Hematopoietic multipotent progenitor cell (in vitro differentiated cells): ENCODE measurements around the gene WDR74. TPM values are rescaled to one million over a fixed set of nuclear protein-coding genes. Genes with fewer than 3 reads are reported as not detected.
"Not testable (repeated sequence)": the region's sequence is repeated elsewhere in the genome, so short reads cannot be mapped to it uniquely, and the experiment has no call there.

ENCODE experiments used
- DNase-seq, 3 donors: peaks; one replicate each; pipeline ENCODE4 v3.0.0-alpha.2; 2011 to 2015; ENCODE audit warnings: low read depth in 2 of 3, low spot score in 2 of 3
- total RNA-seq: library from RNA; depleted of rRNA; stranded (reverse); fragments of >200 nt; gene quantifications from one replicate; pipeline ENCODE4 v1.2.3, GENCODE V29; 2012

WDR74 gene
- total RNA-seq, 1 donor: 74.3 TPM

DNA sequence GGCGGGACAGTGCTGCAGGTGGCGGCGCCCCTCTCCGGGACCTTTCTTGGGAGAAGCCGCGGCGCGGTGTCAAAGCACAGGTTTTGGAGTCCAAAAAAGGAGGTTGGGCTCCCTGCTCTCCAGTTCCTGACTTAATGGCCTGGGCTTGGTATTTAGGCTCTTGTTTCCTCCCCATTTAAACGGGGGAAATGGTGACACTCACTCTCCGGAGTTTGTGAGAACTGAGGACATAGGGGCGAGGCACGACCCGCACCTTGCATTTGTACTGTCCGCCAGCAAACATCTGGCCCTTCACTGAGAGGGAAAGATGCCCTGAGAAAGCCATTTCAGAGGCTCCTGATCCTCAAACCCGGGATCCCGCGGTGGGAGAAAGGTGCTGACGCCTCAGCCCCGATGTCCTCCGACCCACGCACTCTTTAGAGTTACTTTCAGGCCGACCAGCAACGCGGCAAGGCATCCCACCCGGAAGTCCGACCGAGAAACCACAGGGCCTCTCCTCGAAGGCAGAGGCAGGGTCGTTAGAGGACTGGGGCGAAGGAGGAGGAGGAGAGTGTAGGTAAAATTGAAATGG is 2.9 kb upstream of the WDR74 start:
- DNase-seq: peak in 2 of 3 donors; percentile 27 to 40

DNA sequence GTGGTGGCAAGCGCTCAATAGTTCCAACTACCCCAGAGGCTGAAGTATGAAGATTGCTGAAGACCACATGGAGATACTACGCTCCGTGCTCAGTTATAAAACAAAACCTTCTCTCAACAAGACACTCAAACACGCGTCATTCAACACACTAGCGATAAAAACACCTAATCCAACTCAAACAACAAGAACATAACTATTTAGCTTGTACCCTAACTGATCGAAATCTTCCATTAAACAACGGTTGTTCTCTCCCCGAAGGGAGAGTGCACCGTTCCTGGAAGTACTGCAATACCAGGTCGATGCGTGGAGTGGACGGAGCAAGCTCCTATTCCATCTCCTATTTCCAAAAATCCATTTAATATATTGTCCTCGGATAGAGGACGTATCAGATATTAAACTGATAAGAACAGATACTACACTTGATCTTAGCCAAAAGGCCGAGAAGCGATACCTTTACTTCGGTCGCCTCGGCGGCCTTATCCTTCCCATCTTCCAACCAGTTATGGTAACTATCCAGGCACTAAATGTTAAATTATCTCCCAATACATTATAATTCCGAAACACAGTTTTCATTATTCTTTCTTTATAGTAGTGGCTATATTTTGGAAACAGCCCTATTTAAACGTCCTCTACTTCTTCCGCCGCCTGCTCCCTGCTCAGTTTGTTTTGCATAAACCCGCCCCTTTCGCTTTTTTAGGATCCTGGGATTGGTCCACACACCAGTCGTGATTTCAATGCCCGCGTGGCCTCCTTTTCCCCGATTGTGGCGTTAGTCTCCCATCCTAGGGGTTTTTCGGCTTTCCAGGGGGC is 2.2 kb upstream of the WDR74 start:
- peak; percentile 85 to 97 (median 87) for DNase-seq

DNA sequence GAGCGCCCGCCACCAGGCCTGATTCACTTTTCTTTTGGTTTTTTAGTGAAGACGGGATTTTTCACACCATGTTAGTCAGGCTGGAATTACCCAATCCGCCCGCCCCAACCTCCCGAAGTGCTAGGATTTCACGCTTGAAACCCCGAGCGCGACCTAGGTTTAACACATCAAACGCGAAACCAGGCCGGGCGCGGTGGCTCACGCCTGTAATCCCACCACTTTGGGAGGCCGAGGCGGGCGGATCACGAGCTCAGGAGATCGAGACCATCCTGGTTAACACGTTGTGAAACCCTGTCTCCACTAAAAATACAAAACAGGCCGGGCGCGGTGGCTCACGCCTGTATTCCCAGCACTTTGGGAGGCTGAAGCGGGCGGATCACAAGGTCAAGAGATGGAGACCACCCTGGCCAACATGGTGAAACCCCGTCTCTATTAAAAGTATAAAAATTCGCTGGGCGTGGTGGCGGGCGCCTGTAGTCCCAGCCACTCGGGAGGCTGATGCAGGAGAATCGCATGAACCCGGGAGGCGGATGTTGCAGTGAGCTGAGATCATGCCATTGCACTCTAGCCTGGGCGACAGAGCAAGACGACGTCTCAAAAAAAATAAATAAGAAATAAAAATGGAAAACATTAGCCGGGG is 1.5 kb upstream of the WDR74 start:
- not testable (repeated sequence) for DNase-seq

DNA sequence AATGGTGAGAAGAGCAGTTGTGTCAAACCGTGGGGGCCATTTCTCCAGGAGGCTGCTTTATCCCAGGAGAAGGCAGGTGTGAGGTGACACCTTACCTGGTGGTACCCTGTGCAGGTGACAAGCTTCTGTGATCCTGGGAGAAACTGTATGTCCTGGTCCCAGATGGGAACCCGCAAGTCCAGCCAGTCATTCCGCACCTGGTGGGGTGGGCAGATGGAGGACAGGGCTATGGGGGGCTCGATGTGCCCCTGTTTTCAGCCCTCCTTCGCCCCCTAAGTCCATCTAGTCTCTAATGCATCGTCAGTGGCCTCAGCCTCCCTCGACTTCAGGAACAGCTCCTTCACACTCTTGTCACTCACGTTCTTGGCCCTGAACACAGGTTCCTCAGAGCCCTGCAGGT is 4.1 kb downstream of the WDR74 start:
- no peak for DNase-seq

DNA sequence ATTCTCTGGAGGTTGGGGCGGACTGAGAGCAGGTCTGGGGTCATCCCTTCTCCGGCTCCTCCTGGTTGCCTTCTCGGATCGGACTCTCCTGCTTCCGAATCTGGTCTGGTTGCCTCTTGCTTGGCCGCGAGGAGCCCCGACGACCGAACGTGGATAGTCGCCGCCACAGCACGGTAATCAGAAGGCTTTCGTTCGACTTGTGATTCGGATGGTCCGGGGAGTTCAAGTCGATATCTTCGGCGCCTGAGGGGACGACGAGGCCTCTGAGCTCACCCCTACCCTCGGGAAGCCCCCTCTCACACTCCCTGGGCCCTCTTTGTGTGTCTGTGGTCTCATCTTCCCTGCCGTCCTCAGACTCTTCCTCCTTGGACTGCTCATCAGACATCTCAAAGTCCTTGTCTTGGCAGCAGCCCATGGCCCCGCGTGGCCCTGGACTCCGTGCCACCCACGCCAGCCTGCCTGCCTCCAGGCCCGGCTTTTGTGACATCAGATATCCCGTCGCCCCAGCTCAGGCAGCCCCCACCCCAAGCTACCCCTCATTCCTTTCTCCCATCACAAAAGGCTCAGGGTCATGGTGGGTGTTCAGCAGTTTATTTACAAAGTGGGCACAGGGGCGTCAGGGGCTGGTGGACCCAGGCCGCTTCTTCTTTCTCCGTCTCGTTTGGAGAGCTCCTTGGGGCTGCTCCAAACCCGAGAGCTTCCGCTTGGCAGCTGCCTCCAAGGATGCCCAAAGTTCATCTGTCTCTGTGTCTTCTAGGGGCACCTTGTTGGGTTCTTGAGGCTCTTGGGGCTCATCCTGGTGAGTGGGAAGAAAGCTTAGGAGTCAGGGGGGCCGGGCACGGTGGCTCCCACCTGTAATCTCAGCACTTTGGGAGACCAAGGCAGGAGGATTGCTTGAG is 6.8 kb downstream of the WDR74 start, which contains the start of gene TEX54:
Gene TEX54, minus strand, starts transcription at position 506 of the 899 bp plus-strand sequence.
- DNase-seq: no peak

DNA sequence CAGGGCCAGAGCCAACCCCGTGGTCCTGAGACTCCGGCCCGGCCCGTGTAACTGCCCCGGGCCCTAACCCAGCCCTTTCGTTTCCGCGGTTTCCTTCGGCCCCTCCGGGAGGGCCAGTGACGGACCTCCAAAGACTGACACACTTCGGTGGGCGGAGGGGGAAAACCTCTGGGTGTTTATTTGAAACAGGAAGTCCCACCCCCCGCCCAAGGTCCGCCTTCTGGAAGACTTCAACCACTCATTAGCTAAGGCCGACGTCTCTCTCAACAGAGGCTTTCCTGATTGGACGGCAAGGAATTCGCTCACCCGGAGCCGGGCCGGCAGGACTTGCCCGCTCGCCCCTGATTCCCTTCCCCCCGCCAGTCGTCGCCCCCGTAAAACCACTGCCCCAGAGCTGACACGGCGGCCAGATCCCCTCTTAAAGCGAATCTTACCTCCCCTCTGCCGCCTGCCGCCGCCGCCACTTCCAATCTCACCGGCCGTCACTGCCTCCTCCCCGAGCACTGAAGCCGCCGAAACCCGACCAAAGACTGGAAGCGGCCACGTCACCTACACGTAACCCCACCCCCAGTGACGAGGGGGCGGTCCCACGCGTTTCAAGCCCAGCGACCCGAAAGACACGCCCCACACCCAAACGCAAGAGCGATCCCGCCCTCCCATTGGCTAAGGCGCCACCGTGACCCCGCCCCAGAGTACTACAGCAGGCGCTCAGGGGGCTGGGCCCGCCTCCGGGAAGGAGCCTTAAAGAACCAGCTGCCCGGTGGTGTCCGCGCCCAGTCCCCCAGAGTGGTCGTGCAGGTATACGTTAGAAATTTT is 7.7 kb downstream of the WDR74 start, which contains the start of gene STX5:
Gene STX5, minus strand, starts transcription at position 532 of the 816 bp plus-strand sequence. CDS start 808 bp downstream, outside the sequence.
- DNase-seq: peak; percentile 98 to 99 (median 99)

DNA sequence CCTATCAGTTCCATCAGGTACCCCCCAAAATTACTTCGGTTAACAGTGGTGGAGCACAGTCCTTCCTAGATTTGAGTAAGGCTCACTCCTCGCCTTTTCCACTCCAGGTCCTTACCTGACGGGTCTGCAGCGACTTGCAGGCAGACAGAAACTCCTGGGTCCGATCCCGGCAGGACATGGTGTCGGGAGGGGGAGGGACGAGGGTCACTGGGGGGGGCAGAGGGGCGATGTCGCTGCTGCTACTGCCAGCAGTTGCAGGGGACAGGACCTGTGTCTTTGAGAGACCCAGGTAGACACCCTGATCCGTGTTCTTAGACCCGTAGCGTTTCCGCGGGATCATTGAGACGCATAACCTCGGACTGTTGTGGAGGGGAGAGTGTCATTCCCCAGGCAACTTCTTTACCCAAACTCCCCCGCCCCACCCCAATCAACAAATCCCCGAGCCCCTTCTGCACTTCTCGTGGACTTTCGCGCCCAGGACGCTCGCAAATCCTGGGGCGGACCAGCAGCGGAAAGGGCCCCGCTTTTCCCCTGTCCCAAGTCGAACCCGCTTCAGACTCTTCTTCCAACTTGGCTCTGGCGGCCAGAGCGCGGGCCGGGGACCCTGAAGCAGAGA is 8.4 kb downstream of the WDR74 start:
- DNase-seq: peak in 2 of 3 donors; percentile 74 to 84

DNA sequence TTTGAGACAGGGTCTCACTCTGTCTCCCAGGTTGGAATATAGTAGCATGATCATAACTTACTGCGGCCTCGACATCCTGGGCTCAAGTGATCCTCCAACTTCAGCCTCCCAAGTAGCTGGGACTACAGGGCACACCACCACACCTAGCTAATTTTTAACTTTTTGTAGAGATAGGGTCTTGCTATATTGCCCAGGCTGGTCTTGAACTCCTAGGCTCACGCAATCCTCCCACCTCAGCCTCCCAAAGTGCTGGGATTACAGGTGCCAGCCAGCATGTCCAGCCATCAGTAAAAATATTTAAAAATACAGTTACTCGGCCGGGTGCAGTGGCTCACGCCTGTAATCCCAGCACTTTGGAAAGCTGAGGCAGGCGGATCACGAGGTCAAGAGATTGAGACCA is 11.3 kb downstream of the WDR74 start:
- DNase-seq: not testable (repeated sequence)

DNA sequence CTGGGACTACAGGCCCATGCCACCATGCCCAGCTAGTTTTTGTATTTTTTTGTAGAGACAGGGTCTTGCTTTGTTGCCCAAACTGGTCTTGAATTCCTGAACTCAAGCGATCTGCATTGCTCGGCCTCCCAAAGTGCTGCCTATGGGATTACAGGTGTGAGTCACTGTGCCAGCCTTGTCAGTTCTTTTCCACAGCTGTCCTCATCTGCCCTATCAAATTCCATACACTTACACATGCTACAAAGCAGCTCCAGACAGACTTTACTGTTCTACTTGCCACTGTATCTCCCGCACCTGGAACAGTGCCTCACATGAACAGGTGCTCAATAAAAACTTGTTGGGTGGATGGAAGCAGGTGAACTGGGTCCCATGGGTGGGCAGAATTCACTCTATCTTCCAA is 15.7 kb downstream of the WDR74 start:
- DNase-seq: no peak

DNA sequence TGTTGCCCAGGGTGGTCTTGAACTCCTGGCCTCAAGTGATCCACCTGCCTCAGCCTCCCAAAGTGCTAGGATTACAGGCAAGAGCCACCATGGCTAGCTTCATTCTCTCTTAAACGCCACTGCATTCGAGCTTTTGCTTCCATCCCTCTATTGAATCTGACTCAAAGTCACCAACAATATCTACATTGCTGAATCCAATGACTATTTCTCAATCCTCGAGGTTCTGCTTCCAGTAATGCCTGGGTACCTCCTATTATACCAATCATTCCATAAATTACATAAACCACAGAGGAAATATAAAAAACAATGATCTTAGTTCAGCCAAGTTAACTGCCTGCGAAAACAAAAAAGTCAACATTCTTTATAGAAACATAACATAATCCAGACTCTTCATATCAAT is 22.3 kb downstream of the WDR74 start:
- no peak for DNase-seq

DNA sequence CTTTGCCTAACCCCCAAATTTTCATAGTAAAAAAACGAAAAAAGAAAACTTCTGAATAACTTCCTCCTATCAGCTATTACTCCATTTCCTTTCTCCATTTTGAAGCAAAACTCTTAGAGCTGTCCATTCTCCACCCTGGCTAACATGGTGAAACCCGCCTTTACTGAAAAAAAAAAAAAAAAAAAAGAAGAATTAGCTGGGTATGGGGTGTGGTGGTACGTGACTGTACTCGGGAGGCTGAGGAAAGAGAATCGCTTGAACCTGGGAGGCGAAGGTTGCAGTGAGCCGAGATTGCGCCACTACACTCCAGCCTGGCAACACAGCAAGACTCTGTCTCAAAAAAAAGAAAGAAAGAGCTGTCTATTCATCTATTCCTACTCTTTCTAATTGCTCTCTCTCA is 22.8 kb downstream of the WDR74 start:
- no peak for DNase-seq

DNA sequence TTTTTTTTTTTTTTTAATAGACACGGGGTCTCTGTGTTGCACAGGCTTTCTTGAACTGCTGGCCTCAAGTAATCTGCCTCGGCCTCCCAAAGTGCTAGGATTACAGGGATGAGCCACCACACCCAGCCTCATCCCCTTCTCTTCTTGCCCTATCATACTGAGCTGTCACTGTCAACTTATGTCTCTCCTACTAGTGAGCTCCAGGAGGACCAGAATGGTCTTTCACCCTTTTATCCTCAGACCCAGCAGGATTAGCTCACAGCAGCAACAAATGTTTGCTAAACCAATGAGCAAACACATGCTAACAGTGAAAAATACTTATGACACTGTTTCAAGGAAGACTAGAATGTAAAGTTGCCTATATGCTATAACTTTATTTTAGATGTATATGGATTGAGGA is 27.7 kb downstream of the WDR74 start:
- DNase-seq: no peak

DNA sequence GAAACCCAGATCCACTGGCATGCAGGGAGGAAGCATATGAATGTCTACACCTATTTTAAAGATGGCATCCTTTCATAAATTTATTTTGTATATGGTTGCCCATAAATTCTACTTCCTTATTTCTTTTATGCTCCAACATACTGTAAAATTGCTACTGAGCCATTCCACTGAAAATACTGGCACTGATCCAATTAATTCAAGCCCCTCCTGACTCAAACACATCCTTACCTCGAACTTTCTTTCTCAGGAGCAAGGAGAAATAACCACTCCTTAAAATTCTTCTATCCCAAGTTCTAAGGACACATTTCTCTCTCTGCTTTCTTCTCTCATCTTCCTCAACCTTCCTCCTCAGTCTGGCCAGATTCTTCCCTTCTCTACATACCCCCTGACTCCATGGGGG is 28.6 kb downstream of the WDR74 start:
- DNase-seq: no peak

DNA sequence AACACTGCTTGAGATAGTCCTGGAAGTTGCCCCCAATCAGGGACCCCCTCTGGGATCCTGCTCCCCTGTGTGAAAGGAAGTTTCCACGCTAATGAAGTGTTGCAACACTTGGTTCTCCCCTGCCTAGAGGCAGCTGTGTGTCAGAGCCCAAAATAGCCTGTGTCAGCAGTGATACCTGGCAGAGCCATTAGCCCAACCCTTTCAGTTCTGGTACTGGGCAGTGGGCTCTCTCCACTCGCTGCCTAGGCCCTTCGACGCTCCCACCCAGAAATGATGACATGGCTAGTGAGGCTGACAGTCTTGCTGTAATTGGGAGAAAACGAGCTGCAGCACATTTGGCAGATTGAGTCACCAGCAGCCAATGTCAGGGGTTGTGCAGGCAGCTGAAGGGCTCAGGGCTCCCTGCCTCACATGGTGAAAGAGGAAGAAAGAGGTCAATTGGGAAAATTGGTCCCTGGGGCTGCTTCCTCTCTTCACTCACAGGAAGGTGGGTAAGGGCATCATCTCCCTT is 32.7 kb downstream of the WDR74 start:
- DNase-seq: no peak

DNA sequence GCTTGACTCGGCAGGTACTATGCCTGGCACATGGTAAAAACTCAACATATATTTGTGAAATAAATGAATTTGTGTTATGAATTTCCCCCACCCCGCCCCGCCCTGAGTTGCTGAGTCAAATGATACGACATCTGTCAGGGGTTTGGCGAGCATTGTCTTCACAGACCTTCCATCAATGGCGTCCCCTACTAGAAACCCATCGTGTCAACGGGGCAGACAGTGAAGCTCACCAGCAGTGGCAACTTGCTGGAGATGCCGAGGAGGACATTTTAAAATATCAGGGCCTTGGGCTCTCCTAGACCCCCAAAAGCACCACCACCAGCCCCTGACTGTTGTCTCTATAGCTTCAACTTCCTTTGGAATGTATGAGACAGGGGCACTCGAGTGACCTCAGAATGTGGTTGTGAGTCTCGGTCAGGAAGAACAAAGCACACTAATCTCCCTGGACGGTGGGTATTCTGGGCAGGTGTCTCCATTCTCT is 33.4 kb downstream of the WDR74 start:
- no peak for DNase-seq

DNA sequence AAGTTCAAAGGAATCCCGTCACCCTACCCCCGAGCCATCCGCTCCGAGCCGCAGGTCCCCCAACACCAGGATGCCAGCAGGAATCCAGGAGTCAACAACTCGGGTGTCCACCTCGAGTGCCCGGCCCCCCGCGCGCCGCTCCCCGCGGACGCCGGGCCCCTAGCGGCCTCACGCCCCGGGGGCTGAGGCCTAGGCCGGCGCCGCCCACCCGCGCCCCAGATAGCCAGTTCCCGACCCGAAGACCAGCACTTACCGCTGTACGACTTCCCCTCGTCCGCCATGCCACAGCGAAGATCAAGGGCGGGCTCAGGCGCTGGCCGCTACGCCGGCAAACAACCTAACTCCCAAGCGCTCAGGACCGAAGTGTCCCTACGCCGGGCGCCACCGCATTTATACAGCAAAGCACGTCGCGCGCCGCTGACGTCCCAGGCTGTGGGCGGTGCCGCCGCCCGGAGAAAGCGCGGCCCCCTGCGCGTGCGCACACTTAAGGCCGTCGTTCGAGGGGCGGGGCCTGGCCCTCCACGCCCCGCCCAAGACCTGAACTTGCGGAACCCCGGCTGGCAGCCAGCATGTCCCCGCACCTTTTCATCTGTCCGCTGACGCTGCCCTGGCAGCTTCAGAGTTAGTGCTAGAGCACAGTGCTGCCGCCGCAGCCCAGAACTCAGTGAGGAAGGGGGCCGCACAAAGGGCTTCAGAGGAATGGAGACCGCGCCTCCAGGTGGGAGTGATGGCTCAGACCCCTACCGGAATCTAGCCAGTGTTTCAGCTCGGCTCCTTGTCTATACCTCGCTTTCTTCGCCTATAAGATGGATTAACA is 34.1 kb downstream of the WDR74 start, which contains the start of gene NXF1:
Gene NXF1, minus strand, starts transcription at position 365 of the 817 bp plus-strand sequence. Its CDS starts 84 bp downstream, at position 281.
- peak; percentile 94 to 99 (median 96) for DNase-seq

DNA sequence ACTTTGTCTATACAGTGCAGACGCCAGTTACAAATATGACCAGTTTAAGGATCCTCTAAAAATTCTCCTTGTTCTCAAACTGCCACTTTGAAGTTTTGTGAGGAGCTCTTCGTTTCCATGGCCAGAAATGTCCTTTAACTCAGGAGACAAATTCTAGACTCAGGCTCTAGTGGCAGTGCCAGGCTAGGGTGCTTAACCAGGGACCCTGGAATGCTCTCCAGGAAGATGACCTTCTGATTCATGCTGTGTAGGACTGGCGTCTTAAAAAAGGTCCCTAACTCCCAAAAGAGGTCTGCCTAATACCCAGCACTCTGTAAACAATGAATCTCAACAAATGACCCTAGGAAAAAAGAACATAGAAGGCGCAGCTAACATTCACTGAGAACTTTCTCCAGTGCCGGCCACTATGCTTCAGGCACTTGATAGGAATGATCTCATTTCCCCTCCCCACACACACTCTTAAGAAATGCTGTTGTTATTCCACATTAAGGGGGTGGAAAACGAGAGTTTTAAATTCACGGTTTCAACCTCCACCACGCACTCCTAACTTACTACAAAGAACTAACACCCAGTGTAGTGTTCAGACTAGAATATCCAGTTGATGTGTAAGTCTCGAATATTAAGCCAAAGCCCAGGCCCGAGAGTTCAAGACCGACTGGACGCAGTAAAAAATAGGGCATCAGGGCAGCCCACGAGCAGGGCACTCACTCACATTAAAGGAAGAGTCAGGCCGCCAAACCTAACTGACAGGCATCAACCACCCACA is 34.9 kb downstream of the WDR74 start:
- DNase-seq: peak in 1 of 3 donors; percentile 25
